Tibial artery (tissue), 4 donors: ENCODE results near the gene SMIM41.
A peak's percentile ranks its signal among the peaks of the same experiment; 100 is the strongest.

ENCODE experiments used
- DNase-seq, 2 donors: peaks; one replicate each; pipeline ENCODE4 v3.0.0-alpha.2; 2019
- H3K27ac ChIP-seq, 2 donors: fragments of 200-600 bp; sonication (generic) in 1 of 2; 1 replicate in 1 of 2; 2 replicates in 1 of 2; pipeline ENCODE4 v1.5.1; 2018 to 2019; ENCODE audit warnings: mild to moderate bottlenecking in 1 of 2
- H3K27me3 ChIP-seq, 2 donors: fragments of 200-600 bp; sonication (generic) in 1 of 2; one replicate each; pipeline versions ENCODE4 v1.5.1 to v1.6.0; 2016 to 2019
- H3K36me3 ChIP-seq, 3 donors: fragments of 200-600 bp; sonication (generic) in 2 of 3; one replicate each; pipeline ENCODE4 v1.5.1; 2016 to 2019; ENCODE audit warnings: mild to moderate bottlenecking in 2 of 3
- H3K4me1 ChIP-seq, 4 donors: fragments of 200-600 bp; sonication (generic) in 2 of 4; 1 replicate in 3 of 4; 2 replicates in 1 of 4; pipeline ENCODE4 v1.5.1; 2016 to 2019
- H3K4me3 ChIP-seq, 2 donors: fragments of 200-600 bp; sonication (generic) in 1 of 2; 1 replicate in 1 of 2; 2 replicates in 1 of 2; pipeline ENCODE4 v1.5.1; 2018 to 2019; ENCODE audit warnings: mild to moderate bottlenecking in 2 of 2
- H3K9me3 ChIP-seq, 3 donors: fragments of 200-600 bp; sonication (generic) in 1 of 3; one replicate each; pipeline ENCODE4 v1.5.1; 2016 to 2019
- intact Hi-C: fragments of 100-400 bp; cut with DNase I; formaldehyde crosslinking; loops from one replicate; pipeline ENCODE4 v1.15.0; 2023; ENCODE audit warnings: low total_unique reads
- TF ChIP-seq, protein P1 (sequence below), 2 experiments: fragments of 200-600 bp in 1 of 2; fragments of 450-650 bp in 1 of 2; IDR thresholded peaks; one replicate each; pipeline ENCODE4 v1.5.1; 2017 to 2019; ENCODE audit warnings: antibody characterized with exemption in 2 of 2, mild to moderate bottlenecking in 1 of 2, moderate library complexity in 1 of 2

SMIM41 gene

DNA sequence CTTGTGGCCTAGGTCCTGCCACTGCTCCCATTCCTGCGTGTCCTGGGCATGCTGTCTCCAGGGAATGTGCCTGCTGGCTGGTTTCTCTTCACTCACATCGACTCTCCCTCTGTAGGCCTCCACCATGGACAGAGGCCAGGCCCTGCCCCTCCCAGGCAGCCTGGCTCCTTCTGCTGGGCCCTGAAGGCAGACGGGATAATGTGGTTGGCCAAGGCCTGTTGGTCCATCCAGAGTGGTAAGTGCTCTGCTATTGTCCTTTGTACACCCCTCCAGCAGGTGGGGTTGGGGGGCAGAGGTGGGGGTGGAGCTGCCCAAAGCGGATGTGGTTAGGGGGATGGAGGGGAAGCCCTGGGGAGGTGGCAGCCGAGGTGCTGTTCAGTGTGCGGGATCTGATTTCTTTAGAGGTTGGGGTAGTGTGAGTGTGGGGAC, 37.8 kb upstream of the SMIM41 start:
- Histone ChIP-seq H3K27me3 (no peaks in the 10 kb centered on the region), H3K27ac (peak overlapping the region; percentile 96), H3K4me1 (peaks cover 0 to 80% (median 66%) of the 10 kb centered on the region in 4 donors), H3K4me3 (no peak overlapping the region), H3K9me3 (no peaks in the 10 kb centered on the region), H3K36me3 (peaks cover 0 to 10% (median 0%) of the 10 kb centered on the region in 3 donors)
- TF ChIP-seq, protein P1, sequence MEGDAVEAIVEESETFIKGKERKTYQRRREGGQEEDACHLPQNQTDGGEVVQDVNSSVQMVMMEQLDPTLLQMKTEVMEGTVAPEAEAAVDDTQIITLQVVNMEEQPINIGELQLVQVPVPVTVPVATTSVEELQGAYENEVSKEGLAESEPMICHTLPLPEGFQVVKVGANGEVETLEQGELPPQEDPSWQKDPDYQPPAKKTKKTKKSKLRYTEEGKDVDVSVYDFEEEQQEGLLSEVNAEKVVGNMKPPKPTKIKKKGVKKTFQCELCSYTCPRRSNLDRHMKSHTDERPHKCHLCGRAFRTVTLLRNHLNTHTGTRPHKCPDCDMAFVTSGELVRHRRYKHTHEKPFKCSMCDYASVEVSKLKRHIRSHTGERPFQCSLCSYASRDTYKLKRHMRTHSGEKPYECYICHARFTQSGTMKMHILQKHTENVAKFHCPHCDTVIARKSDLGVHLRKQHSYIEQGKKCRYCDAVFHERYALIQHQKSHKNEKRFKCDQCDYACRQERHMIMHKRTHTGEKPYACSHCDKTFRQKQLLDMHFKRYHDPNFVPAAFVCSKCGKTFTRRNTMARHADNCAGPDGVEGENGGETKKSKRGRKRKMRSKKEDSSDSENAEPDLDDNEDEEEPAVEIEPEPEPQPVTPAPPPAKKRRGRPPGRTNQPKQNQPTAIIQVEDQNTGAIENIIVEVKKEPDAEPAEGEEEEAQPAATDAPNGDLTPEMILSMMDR (IDR thresholded peaks at IDR 0.05): no peak
- peak in 1 of 2 donors; percentile 93 for DNase-seq
- intact Hi-C loops: no loop called here

GRCh38 chr12:52042706-52043385, 36.7 kb upstream of the SMIM41 start:
- no peaks in the 10 kb centered on the region for H3K9me3 ChIP-seq
- peaks cover 0 to 10% (median 0%) of the 10 kb centered on the region in 3 donors for H3K36me3 ChIP-seq
- intact Hi-C loops: no loop called here
- H3K27me3 ChIP-seq: no peaks in the 10 kb centered on the region
- H3K4me3 ChIP-seq: no peak overlapping the region
- peaks cover 0 to 80% (median 60%) of the 10 kb centered on the region in 4 donors for H3K4me1 ChIP-seq
- peak in 1 of 2 donors; percentile 87 for DNase-seq
- TF ChIP-seq, protein P1 (IDR thresholded peaks at IDR 0.05): peak in 1 of 2 experiments; percentile 27
- peak overlapping the region; percentile 96 for H3K27ac ChIP-seq

GRCh38 chr12:52043386-52044212, 35.9 kb upstream of the SMIM41 start:
- H3K4me1 ChIP-seq: peaks cover 0 to 72% (median 53%) of the 10 kb centered on the region in 4 donors
- peak; percentile 86 to 99 for DNase-seq
- TF ChIP-seq, protein P1 (IDR thresholded peaks at IDR 0.05): no peak
- H3K27me3 ChIP-seq: no peaks in the 10 kb centered on the region
- peaks cover 0 to 10% (median 0%) of the 10 kb centered on the region in 3 donors for H3K36me3 ChIP-seq
- peak overlapping the region; percentile 96 for H3K27ac ChIP-seq
- H3K9me3 ChIP-seq: no peaks in the 10 kb centered on the region
- peak overlapping the region; percentile 44 to 53 for H3K4me3 ChIP-seq
- intact Hi-C loops: no loop called here

DNA sequence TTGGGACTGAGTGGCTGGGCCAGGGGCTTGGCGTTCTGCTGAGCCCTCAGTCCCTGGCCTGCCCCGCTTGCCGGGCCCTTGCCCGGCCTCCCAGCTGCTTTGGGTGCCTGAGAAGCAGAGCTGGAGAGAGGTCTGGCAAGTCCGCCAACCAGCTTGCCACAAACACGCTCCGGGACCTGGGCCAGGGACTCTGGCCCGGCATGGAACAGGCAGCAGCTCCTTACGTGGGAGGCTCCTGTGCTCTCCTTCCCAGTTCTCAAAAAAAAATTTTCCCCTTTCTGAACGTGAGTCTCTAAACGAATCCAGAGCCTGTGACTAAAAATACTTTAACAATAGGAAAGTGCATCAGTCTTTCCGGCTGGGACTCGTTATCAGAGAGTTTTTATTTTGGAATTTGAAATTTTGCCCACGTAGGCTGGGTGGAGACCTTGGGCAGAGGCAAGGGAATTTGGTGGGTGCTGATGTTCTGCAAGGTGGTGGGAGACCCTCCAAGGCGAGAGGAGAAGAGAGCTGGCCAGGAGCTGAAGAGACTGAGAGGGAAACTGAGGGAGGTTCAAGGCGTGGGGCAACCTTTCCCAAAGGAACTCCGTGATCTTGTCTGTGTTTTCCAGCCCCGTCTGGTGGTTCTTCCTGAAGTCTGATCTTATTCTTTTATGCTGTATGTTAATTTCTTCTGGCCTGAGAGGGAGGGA, 35.1 kb upstream of the SMIM41 start:
- H3K4me1 ChIP-seq: peaks cover 0 to 68% (median 52%) of the 10 kb centered on the region in 4 donors
- peaks cover 0 to 10% (median 0%) of the 10 kb centered on the region in 3 donors for H3K36me3 ChIP-seq
- intact Hi-C loops: no loop called here
- H3K4me3 ChIP-seq: peak overlapping the region; percentile 44 to 53
- H3K9me3 ChIP-seq: no peaks in the 10 kb centered on the region
- TF ChIP-seq, protein P1 (IDR thresholded peaks at IDR 0.05): no peak
- H3K27me3 ChIP-seq: no peaks in the 10 kb centered on the region
- peak; percentile 92 to 98 for DNase-seq
- H3K27ac ChIP-seq: peak overlapping the region; percentile 96

DNA sequence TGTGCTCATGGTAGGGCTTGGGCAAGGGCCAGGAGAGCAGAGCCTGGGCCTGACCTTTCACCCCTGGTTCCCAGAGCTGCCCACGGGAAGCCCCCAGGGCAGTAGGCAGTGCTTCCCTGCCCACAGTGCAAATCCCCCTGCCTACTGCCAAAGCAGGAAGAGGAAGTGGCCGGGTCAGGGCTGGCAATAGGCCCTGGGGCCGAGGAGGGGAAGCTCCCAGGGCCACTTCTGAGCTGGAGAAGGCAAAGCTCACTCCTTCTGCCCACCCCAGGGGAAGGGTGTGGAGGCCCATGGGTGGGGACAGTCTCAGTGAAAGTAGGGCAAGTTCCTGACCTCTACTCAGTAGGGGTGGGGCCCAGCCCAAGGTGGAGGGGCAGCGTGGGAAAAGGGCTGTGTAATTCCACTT, 33.7 kb upstream of the SMIM41 start:
- Histone ChIP-seq H3K27me3 (no peaks in the 10 kb centered on the region), H3K4me3 (peak overlapping the region in 1 of 2 donors; percentile 53), H3K4me1 (peaks cover 0 to 79% (median 65%) of the 10 kb centered on the region in 4 donors), H3K36me3 (peaks cover 0 to 10% (median 0%) of the 10 kb centered on the region in 3 donors), H3K9me3 (no peaks in the 10 kb centered on the region), H3K27ac (peak overlapping the region; percentile 96)
- DNase-seq: no peak
- TF ChIP-seq, protein P1 (IDR thresholded peaks at IDR 0.05): no peak
- intact Hi-C loops: no loop called here
